Fibroblast of pulmonary artery (primary cell): ENCODE results near the gene PDK4.

Experiments used
- DNase-seq: peaks from one replicate; pipeline ENCODE4 v3.0.0-alpha.2; 2010; ENCODE audit warnings: low read depth
- H3K4me3 ChIP-seq: replicated peaks from 2 replicates; pipeline ENCODE4 v1.5.1; 2011; ENCODE audit warnings: low read depth, mild to moderate bottlenecking, control low read depth, low read length, moderate library complexity
- TF ChIP-seq, protein P1 (sequence below): IDR thresholded peaks from 2 replicates; pipeline ENCODE4 v1.5.1; 2011; ENCODE audit warnings: mild to moderate bottlenecking, control low read depth, low read length, inconsistent platforms; ENCODE audit errors: missing control alignments

PDK4 gene

DNA sequence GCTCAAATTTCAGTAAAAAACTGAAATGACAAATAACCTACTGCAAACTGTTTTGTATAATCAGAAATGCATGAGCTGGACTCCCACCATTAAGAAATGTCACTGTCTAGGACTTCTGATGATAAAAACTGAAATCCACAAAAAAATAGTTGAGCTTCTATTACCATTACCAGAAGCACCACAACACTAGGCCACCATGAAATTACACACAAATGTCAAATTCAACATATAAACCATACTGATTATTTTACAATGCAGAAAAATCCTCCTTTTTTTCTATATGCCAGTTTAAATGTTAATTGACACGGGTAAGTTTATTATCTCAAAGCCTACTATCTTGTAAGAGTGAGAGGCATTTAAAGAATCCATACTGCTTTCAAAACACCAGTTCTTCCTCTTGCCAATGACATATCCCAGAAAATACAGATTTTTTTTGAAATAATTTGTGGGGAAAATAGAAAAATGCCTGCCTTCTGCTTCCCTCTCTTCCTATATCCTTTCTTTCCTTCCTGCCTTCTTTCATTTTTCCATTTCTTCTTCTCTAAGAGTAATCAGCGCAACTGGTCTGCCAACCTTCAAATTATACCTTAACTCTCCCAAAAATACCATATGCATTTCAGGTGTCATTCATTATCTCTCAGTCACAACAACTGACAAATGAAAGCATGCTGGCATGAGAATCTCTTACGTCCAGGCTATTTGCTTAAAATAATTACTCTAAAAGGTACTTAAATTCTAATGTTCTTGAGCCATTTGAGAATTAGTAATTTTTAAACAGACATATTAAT lies 12.3 kb downstream of the PDK4 start:
- no peak for DNase-seq
- TF ChIP-seq, protein P1, sequence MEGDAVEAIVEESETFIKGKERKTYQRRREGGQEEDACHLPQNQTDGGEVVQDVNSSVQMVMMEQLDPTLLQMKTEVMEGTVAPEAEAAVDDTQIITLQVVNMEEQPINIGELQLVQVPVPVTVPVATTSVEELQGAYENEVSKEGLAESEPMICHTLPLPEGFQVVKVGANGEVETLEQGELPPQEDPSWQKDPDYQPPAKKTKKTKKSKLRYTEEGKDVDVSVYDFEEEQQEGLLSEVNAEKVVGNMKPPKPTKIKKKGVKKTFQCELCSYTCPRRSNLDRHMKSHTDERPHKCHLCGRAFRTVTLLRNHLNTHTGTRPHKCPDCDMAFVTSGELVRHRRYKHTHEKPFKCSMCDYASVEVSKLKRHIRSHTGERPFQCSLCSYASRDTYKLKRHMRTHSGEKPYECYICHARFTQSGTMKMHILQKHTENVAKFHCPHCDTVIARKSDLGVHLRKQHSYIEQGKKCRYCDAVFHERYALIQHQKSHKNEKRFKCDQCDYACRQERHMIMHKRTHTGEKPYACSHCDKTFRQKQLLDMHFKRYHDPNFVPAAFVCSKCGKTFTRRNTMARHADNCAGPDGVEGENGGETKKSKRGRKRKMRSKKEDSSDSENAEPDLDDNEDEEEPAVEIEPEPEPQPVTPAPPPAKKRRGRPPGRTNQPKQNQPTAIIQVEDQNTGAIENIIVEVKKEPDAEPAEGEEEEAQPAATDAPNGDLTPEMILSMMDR, result no peak
- H3K4me3 ChIP-seq, result no peak overlapping the region

DNA sequence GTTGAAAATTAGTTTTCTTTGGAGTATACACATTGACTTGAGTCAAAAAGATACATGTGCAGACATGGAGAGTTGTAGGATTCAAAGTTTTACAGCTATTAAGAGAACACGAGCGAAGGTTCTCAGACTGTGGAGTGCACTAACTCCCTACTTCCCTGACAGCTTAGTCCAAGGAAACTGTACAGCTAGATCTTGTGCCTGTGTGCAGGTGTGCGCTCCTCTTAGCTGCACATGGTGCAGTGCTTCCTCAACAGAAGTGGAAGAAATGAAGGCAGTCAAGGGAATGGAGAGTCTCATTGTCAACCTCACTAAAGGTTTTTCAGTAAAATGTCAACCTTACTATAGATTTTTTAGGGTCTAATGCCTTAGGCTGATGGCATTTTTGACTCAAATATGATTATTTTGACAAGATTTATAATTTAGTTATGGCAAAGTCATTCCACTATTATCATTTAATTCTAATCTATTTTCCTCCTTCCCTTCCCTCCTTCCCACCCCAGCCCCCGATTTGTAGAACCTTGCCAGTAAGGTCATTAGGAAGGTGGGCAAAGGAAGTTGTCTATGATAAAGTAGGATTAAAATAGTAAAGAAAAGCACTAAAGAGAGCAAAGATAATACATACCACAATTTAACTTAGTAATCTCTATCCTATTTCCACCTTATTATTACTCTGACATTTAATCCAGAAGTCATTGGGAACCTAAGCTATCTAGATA lies 13.6 kb downstream of the PDK4 start:
- TF ChIP-seq, protein P1, result no peak
- H3K4me3 ChIP-seq, result no peak overlapping the region
- DNase-seq, result no peak

DNA sequence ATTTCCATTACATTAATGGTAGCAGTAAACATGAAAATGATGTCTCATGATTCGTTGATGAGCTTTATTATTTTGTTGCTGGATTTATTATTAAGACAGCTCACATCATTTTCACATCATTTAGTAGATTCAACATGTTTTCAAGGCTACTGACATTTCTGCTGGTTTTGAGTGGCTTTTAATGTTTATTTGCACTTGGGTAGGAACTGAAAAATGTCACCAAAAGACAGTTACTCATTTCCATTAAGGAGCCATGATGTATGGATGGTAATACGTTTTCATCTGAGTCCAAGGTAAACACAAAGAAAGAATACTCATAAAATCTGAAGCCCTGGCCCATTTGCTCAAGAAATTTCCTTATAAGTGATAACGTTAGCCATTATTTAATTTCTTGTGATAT lies 14.8 kb downstream of the PDK4 start:
- TF ChIP-seq, protein P1, result no peak
- H3K4me3 ChIP-seq, result no peak overlapping the region
- DNase-seq, result no peak

DNA sequence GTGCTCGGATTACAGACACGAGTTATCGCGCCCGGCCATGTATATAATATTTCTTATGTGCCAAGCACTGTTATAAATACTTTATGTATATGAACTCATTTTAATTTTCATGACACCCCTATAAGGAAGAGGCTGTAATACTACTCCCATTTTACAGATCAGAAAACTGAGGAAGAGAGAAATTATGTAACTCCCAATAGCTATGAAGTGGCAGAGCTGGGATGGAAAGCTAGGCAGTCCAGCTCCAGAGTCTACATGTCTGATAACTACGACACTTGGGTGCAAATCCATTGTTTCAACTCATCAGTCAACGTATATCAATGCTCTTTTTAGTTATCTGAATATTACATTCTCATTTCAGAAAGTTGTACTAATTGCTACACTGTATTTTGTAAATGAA lies 17.0 kb downstream of the PDK4 start:
- DNase-seq, result no peak
- TF ChIP-seq, protein P1, result no peak
- H3K4me3 ChIP-seq, result no peak overlapping the region

DNA sequence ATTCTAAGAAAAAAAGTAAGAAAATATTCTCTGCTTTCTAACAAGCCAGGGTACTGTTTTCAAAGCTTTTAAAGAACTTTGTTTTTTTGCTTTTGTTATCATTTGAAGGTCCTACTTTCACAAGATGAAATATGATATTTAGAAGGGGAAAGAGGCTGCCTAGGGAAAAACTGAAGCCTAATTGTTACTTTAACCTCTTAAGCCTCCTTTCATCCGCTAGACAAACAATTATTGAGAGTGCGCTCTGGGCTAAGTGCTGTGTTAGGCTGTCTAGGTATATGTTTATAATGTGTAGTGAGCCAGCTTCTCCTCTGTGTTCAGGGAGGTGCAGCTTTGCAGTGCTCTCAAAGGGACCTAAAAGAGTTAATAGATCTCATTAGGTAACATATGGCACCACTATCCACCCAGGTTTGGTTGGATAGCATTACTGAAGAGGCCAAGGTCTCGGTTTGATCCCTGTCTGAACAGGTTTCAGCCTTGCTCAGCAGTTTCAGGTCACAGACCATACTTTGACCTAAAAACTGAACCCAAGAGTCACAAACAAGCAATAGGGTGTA lies 17.9 kb downstream of the PDK4 start:
- TF ChIP-seq, protein P1, result no peak
- H3K4me3 ChIP-seq, result no peak overlapping the region
- DNase-seq, result no peak

DNA sequence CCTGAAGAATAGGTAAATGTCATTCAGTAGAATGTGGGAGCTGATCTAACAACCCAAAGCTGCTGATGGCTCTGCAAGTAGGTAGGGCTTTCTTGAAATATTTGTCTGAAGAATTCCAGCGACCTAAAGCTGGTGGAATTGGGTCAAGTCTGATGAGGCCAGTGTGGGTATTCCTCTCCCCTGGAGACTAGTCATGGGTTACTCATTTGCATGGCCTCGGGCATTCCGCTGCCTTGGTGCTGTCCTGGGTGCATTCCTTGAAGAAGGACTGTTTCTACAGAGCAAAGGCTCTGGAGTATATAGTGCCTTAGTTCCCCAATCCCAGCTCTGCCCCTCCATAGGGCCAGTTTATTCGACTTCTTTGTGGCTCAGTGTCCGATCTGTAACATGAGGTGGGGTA lies 19.2 kb downstream of the PDK4 start:
- DNase-seq, result no peak
- TF ChIP-seq, protein P1, result no peak
- H3K4me3 ChIP-seq, result no peak overlapping the region
